ENCODE data around the gene FBLN2. TPM values are rescaled to one million over a fixed set of nuclear protein-coding genes. Genes with fewer than 3 reads are reported as not detected.

The FBLN2 gene
- polyA plus RNA-seq, 3 donors, result 0.08 TPM; not detected in 2

DNA sequence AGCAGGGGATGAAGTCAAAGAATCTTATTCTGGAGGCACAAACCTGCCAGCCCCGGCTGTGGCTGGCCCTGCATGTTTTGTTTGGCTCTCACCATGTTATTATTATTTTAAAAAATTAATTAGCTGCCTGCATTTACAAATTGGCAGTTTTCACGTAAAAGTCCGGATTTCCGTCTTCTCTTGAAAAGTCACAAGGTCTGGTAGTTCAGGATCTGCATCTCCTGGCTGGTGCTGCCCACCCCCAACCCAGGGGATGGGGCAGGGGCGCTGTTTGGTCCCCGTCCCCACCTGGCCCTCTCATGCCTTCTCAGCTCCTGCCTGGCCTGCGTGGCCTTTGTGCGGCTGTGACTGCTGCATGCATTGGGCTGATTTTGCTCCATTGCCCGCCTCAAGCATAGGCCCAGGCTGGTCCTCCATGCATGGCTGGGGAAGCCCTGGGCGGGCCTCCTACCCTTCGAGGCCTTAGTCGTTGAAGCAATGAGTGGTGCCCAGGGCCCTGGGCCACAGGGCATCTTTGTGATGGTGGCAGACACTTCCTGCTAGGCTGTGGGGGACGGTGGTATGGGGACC, 2.0 kb downstream of the FBLN2 start:
- peaks cover 24 to 34% (median 27%) of the 10 kb centered on the region in 3 donors for H3K27me3 Mint-ChIP-seq (ENCODE audit: low read depth in 3 of 3)
- H3K9me3 Mint-ChIP-seq, result peaks cover 0 to 9% (median 2%) of the 10 kb centered on the region in 7 donors
- no peaks in the 10 kb centered on the region for H3K36me3 ChIP-seq (replicated peaks in 1 of 2; ENCODE audit: control insufficient read depth in 1 of 2, insufficient read depth in 2 of 2, low read length in 2 of 2)
- no peak overlapping the region for H3K4me3 ChIP-seq (replicated peaks in 1 of 3; ENCODE audit: low read depth in 2 of 3, low read length in 3 of 3)
- H2AFZ ChIP-seq (ENCODE audit: insufficient read depth, low read depth, low read length, poor library complexity, severe bottlenecking), result no peak overlapping the region
- peaks cover 8 to 28% of the 10 kb centered on the region in 2 donors for H3K27me3 ChIP-seq (ENCODE audit: control insufficient read depth in 2 of 2, insufficient read depth in 2 of 2, low read length in 2 of 2)
- H3K4me3 Mint-ChIP-seq, result no peak overlapping the region
- H3K79me2 ChIP-seq (ENCODE audit: insufficient read depth, low read length), result no peaks in the 10 kb centered on the region
- H3K9me3 ChIP-seq (replicated peaks in 1 of 2; ENCODE audit: control insufficient read depth in 1 of 2, insufficient read depth in 1 of 2, low read length in 2 of 2), result no peaks in the 10 kb centered on the region
- TF ChIP-seq CTCF (IDR thresholded peaks at IDR 0.05), result no peak
- peaks cover 3 to 13% of the 10 kb centered on the region in 2 donors for H3K4me1 ChIP-seq (ENCODE audit: control insufficient read depth in 1 of 2, insufficient read depth in 2 of 2, low read length in 2 of 2)
- no peak for DNase-seq
- 92% methylated on average over 11 of the region's 13 CpGs for WGBS (ENCODE audit: insufficient coverage)
- peaks cover 2 to 7% of the 10 kb centered on the region in 2 donors for H3K36me3 Mint-ChIP-seq
- H3K27ac ChIP-seq (ENCODE audit: low read depth in 1 of 2, low read length in 2 of 2), result no peak overlapping the region
- no peak overlapping the region for H3K9ac ChIP-seq (ENCODE audit: insufficient read depth, low read length, poor library complexity, severe bottlenecking)
- no peaks in the 10 kb centered on the region for H4K20me1 ChIP-seq (ENCODE audit: insufficient read depth, low read length)
- intact Hi-C loops (cut with micrococcal nuclease), result no loop called here
- H3K4me1 Mint-ChIP-seq, result peaks cover 10% of the 10 kb centered on the region
- H3K4me2 ChIP-seq (replicated peaks; ENCODE audit: extremely low read depth, low read length, poor library complexity, severe bottlenecking), result no peak overlapping the region
- H3K27ac Mint-ChIP-seq, result no peak overlapping the region

GRCh38 chr3:13552857-13553652, 4.1 kb downstream of the FBLN2 start:
- peaks cover 3 to 13% of the 10 kb centered on the region in 2 donors for H3K4me1 ChIP-seq (ENCODE audit: control insufficient read depth in 1 of 2, insufficient read depth in 2 of 2, low read length in 2 of 2)

More at GRCh38 chr3:13552857-13553652, 4.1 kb downstream of the FBLN2 start:
- Histone ChIP-seq H3K4me2 (replicated peaks; ENCODE audit: extremely low read depth, low read length, poor library complexity, severe bottlenecking) (no peak overlapping the region), H2AFZ (ENCODE audit: insufficient read depth, low read depth, low read length, poor library complexity, severe bottlenecking) (no peak overlapping the region), H3K36me3 (replicated peaks in 1 of 2; ENCODE audit: control insufficient read depth in 1 of 2, insufficient read depth in 2 of 2, low read length in 2 of 2) (no peaks in the 10 kb centered on the region), H3K4me3 (replicated peaks in 1 of 3; ENCODE audit: low read depth in 2 of 3, low read length in 3 of 3) (no peak overlapping the region), H3K9me3 (replicated peaks in 1 of 2; ENCODE audit: control insufficient read depth in 1 of 2, insufficient read depth in 1 of 2, low read length in 2 of 2) (no peaks in the 10 kb centered on the region), H3K79me2 (ENCODE audit: insufficient read depth, low read length) (no peaks in the 10 kb centered on the region), H3K27me3 (ENCODE audit: control insufficient read depth in 2 of 2, insufficient read depth in 2 of 2, low read length in 2 of 2) (peaks cover 7 to 20% of the 10 kb centered on the region in 2 donors), H3K27ac (ENCODE audit: low read depth in 1 of 2, low read length in 2 of 2) (no peak overlapping the region), H4K20me1 (ENCODE audit: insufficient read depth, low read length) (no peaks in the 10 kb centered on the region), H3K9ac (ENCODE audit: insufficient read depth, low read length, poor library complexity, severe bottlenecking) (no peak overlapping the region)
- WGBS (ENCODE audit: insufficient coverage), result 84% methylated on average over 22 of the region's 28 CpGs
- Mint-ChIP-seq H3K9me3 (peaks cover 0 to 9% (median 2%) of the 10 kb centered on the region in 7 donors), H3K4me3 (no peak overlapping the region), H3K4me1 (peaks cover 10% of the 10 kb centered on the region), H3K27ac (peak overlapping the region in 1 of 7 donors; percentile 54), H3K36me3 (peaks cover 2 to 7% of the 10 kb centered on the region in 2 donors), H3K27me3 (ENCODE audit: low read depth in 3 of 3) (peaks cover 19 to 27% (median 21%) of the 10 kb centered on the region in 3 donors)
- no peak for TF ChIP-seq CTCF (IDR thresholded peaks at IDR 0.05)
- intact Hi-C loops (cut with micrococcal nuclease), result no loop called here
- no peak for DNase-seq

Data from CD14-positive monocyte (primary cell).